Right atrium auricular region (tissue), 2 donors: ENCODE data around the gene PLXNA2. TPM values are rescaled to one million over a fixed set of nuclear protein-coding genes. Genes with fewer than 3 reads are reported as not detected.

Source experiments
- DNase-seq: peaks from one replicate; pipeline ENCODE4 v3.0.0-alpha.2; 2019; ENCODE audit warnings: low spot score
- H3K27ac ChIP-seq, 2 donors: fragments of 200-600 bp; sonication (generic); 1 replicate in 1 of 2; 2 replicates in 1 of 2; pipeline ENCODE4 v1.5.1; 2016 to 2019
- H3K27me3 ChIP-seq, 2 donors: fragments of 200-600 bp; sonication (generic); one replicate each; pipeline versions ENCODE4 v1.5.1 to v1.6.0; 2017 to 2019
- H3K36me3 ChIP-seq: fragments of 200-600 bp; sonication (generic); one replicate; pipeline ENCODE4 v1.5.1; 2016
- H3K4me1 ChIP-seq, 2 donors: fragments of 200-600 bp; sonication (generic); one replicate each; pipeline versions ENCODE4 v1.5.1 to v1.6.0; 2017 to 2019
- H3K4me3 ChIP-seq, 2 donors: fragments of 200-600 bp; sonication (generic); 1 replicate in 1 of 2; 2 replicates in 1 of 2; pipeline ENCODE4 v1.5.1; 2017 to 2019; ENCODE audit warnings: mild to moderate bottlenecking in 1 of 2, moderate library complexity in 1 of 2
- H3K9me3 ChIP-seq, 2 donors: fragments of 200-600 bp; sonication (generic); one replicate each; pipeline ENCODE4 v1.5.1; 2019
- CTCF ChIP-seq, 2 donors: fragments of 200-600 bp; sonication (generic); IDR thresholded peaks; one replicate each; pipeline ENCODE4 v1.5.1; 2019; ENCODE audit warnings: antibody characterized with exemption in 2 of 2
- total RNA-seq, 2 donors: library from RNA; depleted of rRNA; stranded (reverse); fragments of >200 nt; gene quantifications; one replicate each; pipeline ENCODE4 v1.1.0, GENCODE V29; 2016

Gene PLXNA2
- total RNA-seq, 2 donors from 2014 or later: 10.8 to 23.8 TPM

- no peak for TF ChIP-seq CTCF (IDR thresholded peaks at IDR 0.05)
- Histone ChIP-seq H3K27ac (no peak overlapping the region), H3K9me3 (no peaks in the 10 kb centered on the region), H3K27me3 (no peaks in the 10 kb centered on the region), H3K4me3 (no peak overlapping the region), H3K4me1 (peaks cover 0 to 8% of the 10 kb centered on the region in 2 donors), H3K36me3 (no peaks in the 10 kb centered on the region)
- DNase-seq: no peak
Observed at GRCh38 chr1:208111646-208112190, 132.5 kb downstream of the PLXNA2 start.

GRCh38 chr1:208110296-208110695 is 133.9 kb downstream of the PLXNA2 start:
- no peaks in the 10 kb centered on the region for H3K27me3 ChIP-seq
- no peaks in the 10 kb centered on the region for H3K9me3 ChIP-seq
- no peak overlapping the region for H3K27ac ChIP-seq
- peaks cover 0 to 3% of the 10 kb centered on the region in 2 donors for H3K4me1 ChIP-seq
- H3K36me3 ChIP-seq: no peaks in the 10 kb centered on the region
- no peak overlapping the region for H3K4me3 ChIP-seq
- DNase-seq: no peak
- no peak for TF ChIP-seq CTCF (IDR thresholded peaks at IDR 0.05)

GRCh38 chr1:208108646-208109330 is 135.4 kb downstream of the PLXNA2 start:
- no peak overlapping the region for H3K27ac ChIP-seq
- DNase-seq: no peak
- peaks cover 0 to 3% of the 10 kb centered on the region in 2 donors for H3K4me1 ChIP-seq
- no peaks in the 10 kb centered on the region for H3K36me3 ChIP-seq
- H3K27me3 ChIP-seq: no peaks in the 10 kb centered on the region
- TF ChIP-seq CTCF (IDR thresholded peaks at IDR 0.05): no peak
- no peak overlapping the region for H3K4me3 ChIP-seq
- no peaks in the 10 kb centered on the region for H3K9me3 ChIP-seq

GRCh38 chr1:208108213-208108608 is 136.0 kb downstream of the PLXNA2 start:
- no peaks in the 10 kb centered on the region for H3K36me3 ChIP-seq
- H3K27me3 ChIP-seq: no peaks in the 10 kb centered on the region
- no peak for DNase-seq
- H3K9me3 ChIP-seq: no peaks in the 10 kb centered on the region
- no peak for TF ChIP-seq CTCF (IDR thresholded peaks at IDR 0.05)
- H3K4me3 ChIP-seq: no peak overlapping the region
- no peak overlapping the region for H3K27ac ChIP-seq
- H3K4me1 ChIP-seq: peaks cover 0 to 3% of the 10 kb centered on the region in 2 donors

GRCh38 chr1:208107425-208108212 is 136.6 kb downstream of the PLXNA2 start:
- Histone ChIP-seq H3K4me1 (peaks cover 0 to 3% of the 10 kb centered on the region in 2 donors), H3K27ac (no peak overlapping the region), H3K4me3 (no peak overlapping the region), H3K27me3 (no peaks in the 10 kb centered on the region), H3K9me3 (no peaks in the 10 kb centered on the region), H3K36me3 (no peaks in the 10 kb centered on the region)
- TF ChIP-seq CTCF (IDR thresholded peaks at IDR 0.05): no peak
- DNase-seq: peak; percentile 64
